ENCODE results near the gene ACOT7.

ACOT7 gene

GRCh38 chr1:6423321-6423999 lies 29.9 kb upstream of the ACOT7 start:
- Histone ChIP-seq H4K20me1 (ENCODE audit: low read depth, low read length) (no peaks in the 10 kb centered on the region), H3F3A (ENCODE audit: insufficient read depth) (no peaks in the 10 kb centered on the region), H2AFZ (ENCODE audit: low read depth, low read length, severe bottlenecking) (no peak overlapping the region), H3K79me2 (ENCODE audit: insufficient read depth, low read length) (no peaks in the 10 kb centered on the region), H3K4me2 (ENCODE audit: low read depth, low read length, poor library complexity, severe bottlenecking) (no peak overlapping the region), H3K27ac (ENCODE audit: low read depth, low read length) (no peak overlapping the region), H3K36me3 (ENCODE audit: low read length) (no peaks in the 10 kb centered on the region), H3K4me3 (ENCODE audit: insufficient read depth, low read length, poor library complexity, severe bottlenecking) (no peak overlapping the region), H3K9me3 (ENCODE audit: insufficient read depth, low read length) (no peaks in the 10 kb centered on the region), H3K9me2 (replicated peaks; ENCODE audit: insufficient read depth, low read length) (no peaks in the 10 kb centered on the region), H3K9ac (ENCODE audit: low read length) (no peak overlapping the region), H3K27me3 (ENCODE audit: low read length) (no peaks in the 10 kb centered on the region)
- TF ChIP-seq EZH2phosphoT487 (conservative IDR thresholded peaks at IDR 0.05; ENCODE audit: low read length) (no peak), CTCF (IDR thresholded peaks at IDR 0.05; ENCODE audit: insufficient read depth, low read length, poor library complexity, severe bottlenecking) (peak; percentile 85)

- Histone ChIP-seq H2AFZ (ENCODE audit: low read depth, low read length, severe bottlenecking) (no peak overlapping the region), H3K36me3 (ENCODE audit: low read length) (no peaks in the 10 kb centered on the region), H3K27me3 (ENCODE audit: low read length) (no peaks in the 10 kb centered on the region), H3K9ac (ENCODE audit: low read length) (no peak overlapping the region), H3K79me2 (ENCODE audit: insufficient read depth, low read length) (no peaks in the 10 kb centered on the region), H3K9me3 (ENCODE audit: insufficient read depth, low read length) (no peaks in the 10 kb centered on the region), H3K9me2 (replicated peaks; ENCODE audit: insufficient read depth, low read length) (no peaks in the 10 kb centered on the region), H3K4me3 (ENCODE audit: insufficient read depth, low read length, poor library complexity, severe bottlenecking) (no peak overlapping the region), H3K27ac (ENCODE audit: low read depth, low read length) (no peak overlapping the region), H3K4me2 (ENCODE audit: low read depth, low read length, poor library complexity, severe bottlenecking) (no peak overlapping the region), H3F3A (ENCODE audit: insufficient read depth) (no peaks in the 10 kb centered on the region), H4K20me1 (ENCODE audit: low read depth, low read length) (no peaks in the 10 kb centered on the region)
- TF ChIP-seq EZH2phosphoT487 (conservative IDR thresholded peaks at IDR 0.05; ENCODE audit: low read length) = no peak
- TF ChIP-seq CTCF (IDR thresholded peaks at IDR 0.05; ENCODE audit: insufficient read depth, low read length, poor library complexity, severe bottlenecking) = no peak
Measured at GRCh38 chr1:6421266-6421665, 27.7 kb upstream of the ACOT7 start.

- Histone ChIP-seq H3K27ac (ENCODE audit: low read depth, low read length) (no peak overlapping the region), H3K9me2 (replicated peaks; ENCODE audit: insufficient read depth, low read length) (no peaks in the 10 kb centered on the region), H3K9me3 (ENCODE audit: insufficient read depth, low read length) (no peaks in the 10 kb centered on the region), H3K4me3 (ENCODE audit: insufficient read depth, low read length, poor library complexity, severe bottlenecking) (no peak overlapping the region), H3F3A (ENCODE audit: insufficient read depth) (no peaks in the 10 kb centered on the region), H3K4me2 (ENCODE audit: low read depth, low read length, poor library complexity, severe bottlenecking) (no peak overlapping the region), H3K36me3 (ENCODE audit: low read length) (no peaks in the 10 kb centered on the region), H3K9ac (ENCODE audit: low read length) (no peak overlapping the region), H4K20me1 (ENCODE audit: low read depth, low read length) (no peaks in the 10 kb centered on the region), H3K27me3 (ENCODE audit: low read length) (no peaks in the 10 kb centered on the region), H2AFZ (ENCODE audit: low read depth, low read length, severe bottlenecking) (no peak overlapping the region), H3K79me2 (ENCODE audit: insufficient read depth, low read length) (no peaks in the 10 kb centered on the region)
- TF ChIP-seq EZH2phosphoT487 (conservative IDR thresholded peaks at IDR 0.05; ENCODE audit: low read length) = no peak
- TF ChIP-seq CTCF (IDR thresholded peaks at IDR 0.05; ENCODE audit: insufficient read depth, low read length, poor library complexity, severe bottlenecking) = no peak
Measured at GRCh38 chr1:6420454-6421042, 27.0 kb upstream of the ACOT7 start.

Measured in SU-DHL-6 (cell line).